Nephron (organoid): Measurements from ENCODE around the gene DPCD.

Experiments used
- H3K27ac Mint-ChIP-seq, 3 experiments: 2 replicates each; pipeline ENCODE4 v1.8.0; 2020; ENCODE audit warnings: mixed read lengths in 3 of 3, mild to moderate bottlenecking in 2 of 3, moderate library complexity in 1 of 3
- H3K27me3 Mint-ChIP-seq: 2 replicates; pipeline ENCODE4 v1.8.0; 2021; ENCODE audit warnings: low read depth, mild to moderate bottlenecking, moderate library complexity, mixed read lengths
- H3K36me3 Mint-ChIP-seq: 2 replicates; pipeline ENCODE4 v1.8.0; 2020; ENCODE audit warnings: low read depth, mixed read lengths
- H3K4me1 Mint-ChIP-seq: 2 replicates; pipeline ENCODE4 v1.8.0; 2020; ENCODE audit warnings: mixed read lengths
- H3K4me3 Mint-ChIP-seq, 3 experiments: 2 replicates each; pipeline ENCODE4 v1.8.0; 2020; ENCODE audit warnings: mild to moderate bottlenecking in 3 of 3, mixed read lengths in 3 of 3, moderate library complexity in 2 of 3
- H3K9me3 Mint-ChIP-seq: 2 replicates; pipeline ENCODE4 v1.8.0; 2020; ENCODE audit warnings: mixed read lengths
- CTCF ChIP-seq, 3 experiments: fragments of 200-600 bp; sonication (generic); IDR thresholded peaks; one replicate each; pipeline ENCODE4 v1.5.0; 2021; ENCODE audit warnings: antibody characterized with exemption in 3 of 3; ENCODE audit not compliant: unreplicated experiment in 3 of 3

Gene DPCD

GRCh38 chr10:101617102-101617823, 29.1 kb downstream of the DPCD start:
- TF ChIP-seq CTCF (IDR thresholded peaks at IDR 0.05; ENCODE audit: unreplicated experiment in 3 of 3): no peak
- Mint-ChIP-seq H3K27ac (no peak overlapping the region), H3K27me3 (no peaks in the 10 kb centered on the region), H3K4me3 (no peak overlapping the region), H3K36me3 (peaks cover 40% of the 10 kb centered on the region), H3K9me3 (no peaks in the 10 kb centered on the region), H3K4me1 (peaks cover 12% of the 10 kb centered on the region)

- Mint-ChIP-seq H3K27ac (no peak overlapping the region), H3K9me3 (no peaks in the 10 kb centered on the region), H3K36me3 (peaks cover 45% of the 10 kb centered on the region), H3K4me3 (no peak overlapping the region), H3K4me1 (peaks cover 12% of the 10 kb centered on the region), H3K27me3 (no peaks in the 10 kb centered on the region)
- TF ChIP-seq CTCF (IDR thresholded peaks at IDR 0.05; ENCODE audit: unreplicated experiment in 3 of 3): no peak
Measured at GRCh38 chr10:101617824-101618568, 29.9 kb downstream of the DPCD start.

- Mint-ChIP-seq H3K9me3 (no peaks in the 10 kb centered on the region), H3K36me3 (peaks cover 51% of the 10 kb centered on the region), H3K27me3 (no peaks in the 10 kb centered on the region), H3K4me1 (peaks cover 12% of the 10 kb centered on the region), H3K4me3 (no peak overlapping the region), H3K27ac (no peak overlapping the region)
- TF ChIP-seq CTCF (IDR thresholded peaks at IDR 0.05; ENCODE audit: unreplicated experiment in 3 of 3): no peak
Measured at GRCh38 chr10:101618871-101619270, 30.8 kb downstream of the DPCD start.

- H3K4me3 Mint-ChIP-seq: no peak overlapping the region
Measured at GRCh38 chr10:101619983-101620382, 31.9 kb downstream of the DPCD start.

GRCh38 chr10:101623528-101623927, 35.4 kb downstream of the DPCD start:
- Mint-ChIP-seq H3K4me1 (peaks cover 5% of the 10 kb centered on the region), H3K27ac (no peak overlapping the region), H3K36me3 (peaks cover 48% of the 10 kb centered on the region), H3K9me3 (no peaks in the 10 kb centered on the region), H3K27me3 (no peaks in the 10 kb centered on the region), H3K4me3 (no peak overlapping the region)
- no peak for TF ChIP-seq CTCF (IDR thresholded peaks at IDR 0.05; ENCODE audit: unreplicated experiment in 3 of 3)

More at GRCh38 chr10:101619983-101620382, 31.9 kb downstream of the DPCD start:
- Mint-ChIP-seq H3K4me1 (peaks cover 12% of the 10 kb centered on the region), H3K36me3 (peaks cover 63% of the 10 kb centered on the region), H3K9me3 (no peaks in the 10 kb centered on the region), H3K27me3 (no peaks in the 10 kb centered on the region), H3K27ac (no peak overlapping the region)
- TF ChIP-seq CTCF (IDR thresholded peaks at IDR 0.05; ENCODE audit: unreplicated experiment in 3 of 3): no peak
